Ovary (tissue), 9 donors: ENCODE measurements around the gene ZNF134. TPM values are rescaled to one million over a fixed set of nuclear protein-coding genes. Genes with fewer than 3 reads are reported as not detected.

Experiments
- DNase-seq, 5 donors: peaks; one replicate each; pipeline ENCODE4 v3.0.0-alpha.2; 2019 to 2020
- H3K27ac ChIP-seq, 2 donors: fragments of 200-600 bp; one replicate each; pipeline versions ENCODE4 v1.5.1 to v1.8.0; 2019 to 2022
- H3K27me3 ChIP-seq: fragments of 200-600 bp; one replicate; pipeline ENCODE4 v1.8.0; 2022
- H3K36me3 ChIP-seq: fragments of 200-600 bp; sonication (generic); one replicate; pipeline ENCODE4 v1.5.1; 2019
- H3K4me1 ChIP-seq: one replicate; pipeline ENCODE4 v1.8.1; 2013; ENCODE audit warnings: mild to moderate bottlenecking, moderate library complexity; ENCODE audit not compliant: insufficient read depth
- H3K4me3 ChIP-seq: fragments of 200-600 bp; sonication (generic); one replicate; pipeline ENCODE4 v1.5.1; 2017
- H3K9me3 ChIP-seq, 2 donors: fragments of 200-600 bp in 1 of 2; sonication (generic) in 1 of 2; one replicate each; pipeline versions ENCODE4 v1.5.1 to v1.8.1; 2013 to 2019; ENCODE audit warnings: mild to moderate bottlenecking in 1 of 2, moderate library complexity in 1 of 2
- EP300 ChIP-seq: sonication (generic); formaldehyde crosslinking; IDR thresholded peaks from one replicate; pipeline ENCODE4 v1.6.1; 2017; ENCODE audit warnings: antibody characterized with exemption
- POLR2A ChIP-seq: fragments of 450-650 bp; IDR thresholded peaks from one replicate; pipeline ENCODE4 v1.6.1; 2017; ENCODE audit warnings: antibody characterized with exemption, mild to moderate bottlenecking, moderate library complexity
- WGBS, 3 donors: extraction: QIAGEN DNeasy Blood & Tissue Kit in 1 of 3; methylation state at CpG; one replicate each; pipeline versions ENCODE4 v1.1.5 to v1.1.7; 2013 to 2017; 5-methylcytosine and 5-hydroxymethylcytosine counted together
- intact Hi-C, 4 donors: fragments of 100-400 bp; cut with DNase I; formaldehyde crosslinking; loops; one replicate each; pipeline versions ENCODE4 v1.11.0 to v1.15.1; 2022 to 2023
- polyA plus RNA-seq, 2 donors: library from polyadenylated mRNA; stranded (reverse); fragments of 200-250 nt in 1 of 2; fragments of 350-450 nt in 1 of 2; fragmentation: Illumina TruSeq in 1 of 2; extraction: RNeasy Lipid Tissue Mini Kit (QIAGEN cat#74804) in 1 of 2; gene quantifications; one replicate each; pipeline ENCODE4 v1.2.3, GENCODE V29; 2013 to 2014
- total RNA-seq, 7 donors: library from RNA; depleted of rRNA in 2 of 7; stranded (reverse); fragments of >200 nt in 2 of 7; fragmentation: NEBNext Ultra II Directional in 3 of 7; extraction: Animal tissue kit (Norgen Biotek cat#: 25700) in 3 of 7; gene quantifications; one replicate each; pipeline versions ENCODE4 v1.1.0 to v1.2.4, GENCODE V29; 2016 to 2023
- TF ChIP-seq, protein P1 (sequence below), 3 donors: fragments of 450-650 bp in 2 of 3; fragments of 200-600 bp in 1 of 3; IDR thresholded peaks; one replicate each; pipeline versions ENCODE4 v1.5.1 to v1.8.0; 2016 to 2022; ENCODE audit warnings: antibody characterized with exemption in 3 of 3, mild to moderate bottlenecking in 1 of 3
- donor health status: DM: no; HTN: no; CAD: no; lungs with moderate emphysema.
- donor health status: DM: no; HTN: no; CAD: no.
- donor health status: Bipolar disorder and iron deficiency.
- donor health status: DM: yes; HTN: yes; CAD: no.
- donor health status: DM: no; HTN: no; CAD: no.
- donor health status: DM: yes; HTN: yes; CAD: no.

Gene ZNF134
- total and polyA plus RNA-seq, 9 donors = 9.2 to 22.9 (median 16.3) TPM

DNA sequence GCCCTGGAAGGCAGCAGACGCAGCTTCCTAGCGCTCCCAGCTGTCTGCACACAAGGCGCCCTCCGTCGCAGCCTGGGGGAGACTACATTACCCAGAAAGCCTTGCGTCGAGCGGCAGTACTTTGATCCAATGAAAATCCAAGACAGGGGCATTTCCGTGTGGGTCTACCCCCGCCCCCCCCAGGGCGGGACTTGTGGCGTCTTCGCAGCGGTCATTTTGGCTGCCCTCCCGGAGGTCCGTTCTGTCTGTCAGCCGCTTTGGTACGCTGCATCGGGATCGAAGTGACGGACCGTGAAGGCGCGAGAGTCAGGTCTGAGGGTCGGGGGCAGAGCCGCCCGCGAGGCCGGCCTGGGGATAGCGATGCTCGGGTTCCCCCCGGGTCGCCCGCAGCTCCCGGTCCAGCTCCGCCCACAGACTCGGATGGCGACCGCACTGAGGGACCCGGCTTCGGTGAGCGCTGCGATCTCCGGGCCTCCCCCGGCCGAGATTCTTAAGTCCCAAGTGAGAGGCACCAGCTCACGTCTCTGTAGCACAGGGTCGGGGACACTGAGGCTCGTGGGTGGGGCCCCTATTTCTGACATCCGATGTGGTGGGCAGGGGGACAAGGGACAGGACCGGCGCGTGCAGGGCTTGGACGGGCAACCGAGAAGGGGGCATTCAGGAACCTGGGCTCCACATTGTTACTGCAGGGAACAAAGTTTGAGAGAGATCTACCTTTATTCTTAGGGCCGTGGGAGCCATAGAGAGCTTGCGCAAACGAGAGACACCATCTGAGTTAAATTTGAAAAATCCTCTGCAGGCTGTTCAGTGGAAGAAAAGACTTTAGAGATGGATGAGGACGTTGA, 19.2 kb downstream of the ZNF134 start, which contains the start of gene ZNF211:
Gene ZNF211 (plus strand): TSS at position 182 of the 845 bp plus-strand sequence. CDS start 179 bp downstream, at position 361.
- 1 to 3% (median 2%) methylated on average over 25 to 59 of the region's 59 CpGs for WGBS, 3 donors
- H3K4me1 ChIP-seq = no peaks in the 10 kb centered on the region
- peak; percentile 90 to 94 (median 93) for DNase-seq
- peaks cover 10 to 14% of the 10 kb centered on the region in 2 donors for H3K9me3 ChIP-seq
- intact Hi-C loops = no loop called here
- H3K27ac ChIP-seq = peak within 1 kb of the TSS in 1 of 2 donors; percentile 52
- H3K36me3 ChIP-seq = no peaks in the 10 kb centered on the region
- peak within 1 kb of the TSS; percentile 60 for H3K4me3 ChIP-seq
- TF ChIP-seq POLR2A (no peak), EP300 (no peak)
- TF ChIP-seq, protein P1, sequence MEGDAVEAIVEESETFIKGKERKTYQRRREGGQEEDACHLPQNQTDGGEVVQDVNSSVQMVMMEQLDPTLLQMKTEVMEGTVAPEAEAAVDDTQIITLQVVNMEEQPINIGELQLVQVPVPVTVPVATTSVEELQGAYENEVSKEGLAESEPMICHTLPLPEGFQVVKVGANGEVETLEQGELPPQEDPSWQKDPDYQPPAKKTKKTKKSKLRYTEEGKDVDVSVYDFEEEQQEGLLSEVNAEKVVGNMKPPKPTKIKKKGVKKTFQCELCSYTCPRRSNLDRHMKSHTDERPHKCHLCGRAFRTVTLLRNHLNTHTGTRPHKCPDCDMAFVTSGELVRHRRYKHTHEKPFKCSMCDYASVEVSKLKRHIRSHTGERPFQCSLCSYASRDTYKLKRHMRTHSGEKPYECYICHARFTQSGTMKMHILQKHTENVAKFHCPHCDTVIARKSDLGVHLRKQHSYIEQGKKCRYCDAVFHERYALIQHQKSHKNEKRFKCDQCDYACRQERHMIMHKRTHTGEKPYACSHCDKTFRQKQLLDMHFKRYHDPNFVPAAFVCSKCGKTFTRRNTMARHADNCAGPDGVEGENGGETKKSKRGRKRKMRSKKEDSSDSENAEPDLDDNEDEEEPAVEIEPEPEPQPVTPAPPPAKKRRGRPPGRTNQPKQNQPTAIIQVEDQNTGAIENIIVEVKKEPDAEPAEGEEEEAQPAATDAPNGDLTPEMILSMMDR (IDR thresholded peaks at IDR 0.05) = no peak
- no peaks in the 10 kb centered on the region for H3K27me3 ChIP-seq

DNA sequence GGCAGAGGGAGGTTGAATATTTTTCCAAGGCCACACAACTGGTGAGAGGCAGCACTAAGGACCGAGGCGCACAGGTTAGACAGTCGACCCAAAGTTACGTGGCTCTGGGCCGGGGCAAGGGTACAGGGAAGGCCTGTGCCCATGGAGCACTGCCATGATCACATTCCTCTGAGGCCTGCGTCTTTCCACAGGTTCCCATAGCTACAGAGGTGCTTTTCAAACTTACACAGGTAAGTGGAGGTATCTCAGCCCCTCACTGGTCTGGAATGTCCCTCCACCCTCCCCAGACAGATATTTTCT, 19.7 kb downstream of the ZNF134 start:
- Histone ChIP-seq H3K9me3 (peaks cover 10 to 14% of the 10 kb centered on the region in 2 donors), H3K36me3 (no peaks in the 10 kb centered on the region), H3K4me1 (no peaks in the 10 kb centered on the region), H3K27ac (no peak overlapping the region), H3K27me3 (no peaks in the 10 kb centered on the region), H3K4me3 (peak overlapping the region; percentile 60)
- no peak for DNase-seq
- TF ChIP-seq, protein P1 (IDR thresholded peaks at IDR 0.05) = no peak
- TF ChIP-seq EP300 (no peak), POLR2A (no peak)
- intact Hi-C loops = no loop called here
- 43 to 61% (median 47%) methylated on average over 6 of the region's 6 CpGs for WGBS, 3 donors

DNA sequence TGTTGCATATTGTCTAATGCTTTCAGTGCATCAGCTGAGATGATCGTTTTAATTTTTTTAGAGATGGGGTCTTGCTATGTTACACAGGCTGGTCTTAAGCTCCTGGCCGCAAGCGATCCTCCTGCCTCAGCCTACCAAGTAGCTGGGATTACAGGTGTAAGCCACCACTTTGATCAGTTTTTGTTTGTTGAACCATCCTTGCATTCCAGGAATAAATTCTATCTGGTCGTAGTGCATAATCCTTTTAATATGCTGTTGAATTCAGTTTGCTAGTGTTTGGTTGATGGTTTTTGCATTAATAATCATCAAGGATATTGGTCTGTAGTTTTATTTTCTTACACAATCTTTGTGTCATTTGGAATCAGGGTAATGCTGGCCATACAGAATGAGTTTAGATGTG, 23.3 kb downstream of the ZNF134 start:
- no peak for DNase-seq
- TF ChIP-seq POLR2A (no peak), EP300 (no peak)
- TF ChIP-seq, protein P1 (IDR thresholded peaks at IDR 0.05) = no peak
- Histone ChIP-seq H3K4me1 (no peaks in the 10 kb centered on the region), H3K9me3 (peaks cover 22 to 45% of the 10 kb centered on the region in 2 donors), H3K4me3 (no peak overlapping the region), H3K36me3 (peaks cover 11% of the 10 kb centered on the region), H3K27ac (no peak overlapping the region), H3K27me3 (no peaks in the 10 kb centered on the region)
- 88 to 97% (median 90%) methylated on average over 4 of the region's 4 CpGs for WGBS, 3 donors
- intact Hi-C loops = no loop called here

DNA sequence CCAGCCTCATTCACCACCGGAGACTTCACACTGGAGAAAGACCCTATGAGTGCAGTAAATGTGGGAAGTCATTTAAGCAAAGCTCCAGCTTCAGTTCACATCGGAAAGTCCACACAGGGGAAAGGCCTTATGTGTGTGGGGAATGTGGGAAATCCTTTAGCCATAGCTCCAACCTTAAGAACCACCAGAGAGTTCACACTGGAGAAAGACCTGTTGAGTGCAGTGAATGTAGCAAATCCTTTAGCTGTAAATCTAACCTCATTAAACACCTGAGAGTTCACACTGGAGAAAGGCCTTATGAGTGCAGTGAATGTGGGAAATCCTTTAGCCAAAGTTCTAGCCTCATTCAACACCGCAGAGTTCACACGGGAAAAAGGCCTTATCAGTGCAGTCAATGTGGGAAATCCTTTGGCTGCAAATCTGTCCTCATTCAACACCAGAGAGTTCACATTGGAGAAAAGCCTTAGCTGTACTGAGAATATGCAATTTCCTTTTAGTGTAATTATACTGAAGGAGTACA, 27.7 kb downstream of the ZNF134 start:
- TF ChIP-seq POLR2A (no peak), EP300 (no peak)
- TF ChIP-seq, protein P1 (IDR thresholded peaks at IDR 0.05) = no peak
- no peaks in the 10 kb centered on the region for H3K27me3 ChIP-seq
- no peaks in the 10 kb centered on the region for H3K4me1 ChIP-seq
- intact Hi-C loops = no loop called here
- H3K9me3 ChIP-seq = peaks cover 18 to 54% of the 10 kb centered on the region in 2 donors
- H3K4me3 ChIP-seq = no peak overlapping the region
- 88 to 98% (median 98%) methylated on average over 4 of the region's 4 CpGs for WGBS, 3 donors
- DNase-seq = no peak
- no peak overlapping the region for H3K27ac ChIP-seq
- peaks cover 11% of the 10 kb centered on the region for H3K36me3 ChIP-seq
